ENCODE data around the gene IGLL5. TPM values are rescaled to one million over a fixed set of nuclear protein-coding genes. Genes with fewer than 3 reads are reported as not detected.
A peak's percentile ranks its signal among the peaks of the same experiment; 100 is the strongest.

Gene IGLL5
- total and polyA plus RNA-seq, 4 experiments from 2014 or later, result 0.26 to 3.6 TPM; not detected in 2

- H3K27ac Mint-ChIP-seq, result no peak overlapping the region
- DNase-seq, result no peak
- Histone ChIP-seq H3K27ac (ENCODE audit: low read depth, low read length) (no peak overlapping the region), H3K27me3 (ENCODE audit: insufficient read depth, low read length) (no peaks in the 10 kb centered on the region), H3K4me1 (ENCODE audit: insufficient read depth, low read length) (no peaks in the 10 kb centered on the region), H3K9me3 (ENCODE audit: control insufficient read depth in 1 of 2, low read length in 2 of 2) (no peaks in the 10 kb centered on the region), H3K36me3 (ENCODE audit: insufficient read depth, low read length) (no peaks in the 10 kb centered on the region), H3K4me3 (ENCODE audit: low read length in 2 of 2) (no peak overlapping the region)
- H3K36me3 Mint-ChIP-seq, result no peaks in the 10 kb centered on the region
- intact Hi-C loops (cut with micrococcal nuclease), result no loop called here
- H3K4me3 Mint-ChIP-seq, result no peak overlapping the region
- ChIA-PET POLR2A (ENCODE audit: partially characterized antibody) (no interaction called here), CTCF (ENCODE audit: partially characterized antibody) (no interaction called here)
- peaks cover 18 to 29% of the 10 kb centered on the region in 2 donors for H3K27me3 Mint-ChIP-seq
- no peaks in the 10 kb centered on the region for H3K9me3 Mint-ChIP-seq
- no peaks in the 10 kb centered on the region for H3K4me1 Mint-ChIP-seq
Measured at GRCh38 chr22:22892096-22893052, 4.8 kb downstream of the IGLL5 start.

DNA sequence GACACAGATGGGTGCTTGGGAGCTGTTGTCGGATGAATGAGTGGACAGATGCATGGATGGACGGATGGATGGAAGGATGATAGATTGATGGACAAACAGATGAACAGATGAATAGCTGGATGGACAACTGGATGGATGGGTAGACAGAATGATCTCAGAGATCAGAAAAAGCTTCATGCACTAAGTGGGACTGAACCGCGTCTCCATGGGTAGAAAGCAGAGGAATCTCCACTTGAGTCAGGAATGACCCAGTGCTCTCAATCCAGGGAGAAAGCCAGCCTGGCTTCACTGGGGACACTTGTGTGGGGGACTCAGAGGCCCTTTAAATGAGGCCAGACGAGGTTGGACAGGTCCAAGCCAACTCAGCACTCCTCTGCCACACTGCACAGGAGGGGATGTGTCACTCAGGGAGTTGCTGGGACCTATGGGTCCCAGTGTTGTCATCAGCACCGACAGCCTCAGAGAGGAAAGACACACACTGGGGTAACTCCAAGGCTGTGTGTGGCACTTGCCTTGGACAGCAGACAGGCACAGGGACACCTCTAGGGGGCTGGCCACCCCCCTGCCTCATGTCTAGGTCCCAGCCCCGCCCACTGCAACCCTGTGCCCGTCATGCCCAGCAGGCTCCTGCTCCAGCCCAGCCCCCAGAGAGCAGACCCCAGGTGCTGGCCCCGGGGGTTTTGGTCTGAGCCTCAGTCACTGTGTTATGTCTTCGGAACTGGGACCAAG is 5.6 kb downstream of the IGLL5 start:
- intact Hi-C loops (cut with micrococcal nuclease), result no loop called here
- POLR2A ChIA-PET (ENCODE audit: partially characterized antibody), result no interaction called here
- Mint-ChIP-seq H3K9me3 (no peaks in the 10 kb centered on the region), H3K27ac (no peak overlapping the region), H3K4me3 (no peak overlapping the region), H3K27me3 (peaks cover 18 to 29% of the 10 kb centered on the region in 2 donors), H3K4me1 (no peaks in the 10 kb centered on the region), H3K36me3 (no peaks in the 10 kb centered on the region)
- Histone ChIP-seq H3K36me3 (ENCODE audit: insufficient read depth, low read length) (no peaks in the 10 kb centered on the region), H3K9me3 (ENCODE audit: control insufficient read depth in 1 of 2, low read length in 2 of 2) (no peaks in the 10 kb centered on the region), H3K4me1 (ENCODE audit: insufficient read depth, low read length) (no peaks in the 10 kb centered on the region), H3K27me3 (ENCODE audit: insufficient read depth, low read length) (no peaks in the 10 kb centered on the region), H3K4me3 (ENCODE audit: low read length in 2 of 2) (no peak overlapping the region), H3K27ac (ENCODE audit: low read depth, low read length) (no peak overlapping the region)
- CTCF ChIA-PET (ENCODE audit: partially characterized antibody), result no interaction called here
- no peak for DNase-seq

DNA sequence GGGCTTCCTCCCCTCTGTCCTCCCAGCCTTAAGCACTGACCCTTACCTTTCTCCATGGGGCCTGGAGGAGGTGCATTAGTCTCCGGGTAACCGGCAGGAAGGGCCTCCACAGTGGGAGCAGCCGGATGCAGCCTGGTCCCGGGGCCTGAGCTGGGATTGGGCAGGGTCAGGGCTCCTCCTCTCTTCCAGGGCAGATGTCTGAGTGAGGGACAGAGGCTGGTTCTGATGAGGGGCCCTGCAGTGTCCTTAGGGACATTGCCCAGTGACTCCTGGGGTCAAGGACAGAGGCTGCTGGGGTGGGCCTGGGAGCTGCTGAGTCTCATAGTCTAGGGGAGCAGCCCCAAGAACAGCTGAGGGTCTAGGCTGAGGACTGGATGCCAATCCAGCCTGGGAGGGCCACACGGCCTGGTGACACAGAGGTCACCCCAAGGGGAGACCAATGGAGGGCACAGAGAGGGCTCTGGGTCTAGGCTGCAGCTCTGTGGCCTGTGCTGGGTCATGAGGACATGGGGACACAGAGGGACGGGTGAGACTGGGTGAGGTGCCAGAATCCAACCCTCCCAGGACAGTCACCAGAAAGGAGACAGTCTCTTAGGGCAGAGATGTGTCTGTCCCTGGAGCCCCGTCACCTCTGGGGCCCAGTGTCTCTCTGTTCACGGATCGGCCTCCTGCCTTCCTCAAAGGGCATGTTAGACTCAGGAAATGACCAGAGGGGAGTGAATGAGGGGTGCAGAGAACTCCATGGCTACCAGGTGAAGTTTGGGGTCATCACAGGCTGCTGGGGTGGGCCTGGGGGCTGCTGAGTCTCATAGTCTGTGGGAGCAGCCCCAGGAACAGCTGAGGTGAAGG is 6.5 kb downstream of the IGLL5 start:
- H3K27me3 Mint-ChIP-seq, result peaks cover 11 to 27% of the 10 kb centered on the region in 2 donors
- no peaks in the 10 kb centered on the region for H3K36me3 Mint-ChIP-seq
- no peaks in the 10 kb centered on the region for H3K9me3 Mint-ChIP-seq
- Histone ChIP-seq H3K9me3 (ENCODE audit: control insufficient read depth in 1 of 2, low read length in 2 of 2) (no peaks in the 10 kb centered on the region), H3K4me1 (ENCODE audit: insufficient read depth, low read length) (no peaks in the 10 kb centered on the region), H3K4me3 (ENCODE audit: low read length in 2 of 2) (no peak overlapping the region), H3K36me3 (ENCODE audit: insufficient read depth, low read length) (no peaks in the 10 kb centered on the region), H3K27ac (ENCODE audit: low read depth, low read length) (no peak overlapping the region), H3K27me3 (ENCODE audit: insufficient read depth, low read length) (no peaks in the 10 kb centered on the region)
- H3K4me1 Mint-ChIP-seq, result no peaks in the 10 kb centered on the region
- intact Hi-C loops (cut with micrococcal nuclease), result no loop called here
- POLR2A ChIA-PET (ENCODE audit: partially characterized antibody), result no interaction called here
- CTCF ChIA-PET (ENCODE audit: partially characterized antibody), result interaction anchor here (1.3 kb wide), 1 partner anchor 10 kb away, joined by 3 read pairs; no protein-coding TSS in a partner anchor
- H3K4me3 Mint-ChIP-seq, result no peak overlapping the region
- H3K27ac Mint-ChIP-seq, result no peak overlapping the region
- no peak for DNase-seq

DNA sequence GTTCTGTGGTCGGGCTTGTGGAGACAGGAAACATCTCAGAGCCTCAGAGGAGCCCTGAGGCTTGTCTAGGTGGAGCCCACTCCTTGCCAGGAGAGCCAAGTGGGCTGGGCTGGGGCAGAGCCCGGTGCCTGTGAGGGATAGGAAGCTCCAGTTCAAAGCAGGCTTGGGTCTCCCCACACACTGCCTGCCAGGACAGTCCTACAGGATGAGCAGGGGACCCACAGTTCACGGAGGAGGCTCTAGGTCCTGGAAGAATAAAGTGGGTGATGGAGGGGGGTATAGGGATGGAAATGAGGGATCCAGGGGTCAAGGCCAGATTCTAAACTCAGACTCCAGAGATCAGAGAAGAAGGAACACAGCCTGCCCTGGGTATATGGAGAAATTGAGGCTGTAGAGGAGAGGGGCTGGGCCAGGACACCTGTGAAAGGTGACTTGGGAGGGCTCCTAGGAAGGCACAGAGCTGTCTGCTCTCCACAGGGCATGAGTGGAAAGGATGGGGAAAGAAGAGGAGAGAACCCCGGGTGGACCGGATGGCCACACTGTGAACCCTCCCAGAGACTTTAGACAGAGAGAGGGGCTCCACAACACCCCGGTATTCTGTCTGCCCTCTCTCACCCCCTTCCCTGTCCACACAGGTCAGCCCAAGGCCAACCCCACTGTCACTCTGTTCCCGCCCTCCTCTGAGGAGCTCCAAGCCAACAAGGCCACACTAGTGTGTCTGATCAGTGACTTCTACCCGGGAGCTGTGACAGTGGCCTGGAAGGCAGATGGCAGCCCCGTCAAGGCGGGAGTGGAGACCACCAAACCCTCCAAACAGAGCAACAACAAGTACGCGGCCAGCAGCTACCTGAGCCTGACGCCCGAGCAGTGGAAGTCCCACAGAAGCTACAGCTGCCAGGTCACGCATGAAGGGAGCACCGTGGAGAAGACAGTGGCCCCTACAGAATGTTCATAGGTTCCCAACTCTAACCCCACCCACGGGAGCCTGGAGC is 7.4 kb downstream of the IGLL5 start:
- Histone ChIP-seq H3K9me3 (ENCODE audit: control insufficient read depth in 1 of 2, low read length in 2 of 2) (no peaks in the 10 kb centered on the region), H3K4me1 (ENCODE audit: insufficient read depth, low read length) (no peaks in the 10 kb centered on the region), H3K27ac (ENCODE audit: low read depth, low read length) (no peak overlapping the region), H3K4me3 (ENCODE audit: low read length in 2 of 2) (no peak overlapping the region), H3K27me3 (ENCODE audit: insufficient read depth, low read length) (no peaks in the 10 kb centered on the region), H3K36me3 (ENCODE audit: insufficient read depth, low read length) (no peaks in the 10 kb centered on the region)
- Mint-ChIP-seq H3K27me3 (peaks cover 9 to 27% of the 10 kb centered on the region in 2 donors), H3K27ac (peak overlapping the region in 1 of 7 donors; percentile 73), H3K9me3 (no peaks in the 10 kb centered on the region), H3K36me3 (no peaks in the 10 kb centered on the region), H3K4me3 (no peak overlapping the region), H3K4me1 (no peaks in the 10 kb centered on the region)
- no peak for DNase-seq
- ChIA-PET POLR2A (ENCODE audit: partially characterized antibody) (no interaction called here), CTCF (ENCODE audit: partially characterized antibody) (interaction anchor here (1.3 kb wide), 1 partner anchor 11 kb away, joined by 3 read pairs; no protein-coding TSS in a partner anchor)
- intact Hi-C loops (cut with micrococcal nuclease), result no loop called here

DNA sequence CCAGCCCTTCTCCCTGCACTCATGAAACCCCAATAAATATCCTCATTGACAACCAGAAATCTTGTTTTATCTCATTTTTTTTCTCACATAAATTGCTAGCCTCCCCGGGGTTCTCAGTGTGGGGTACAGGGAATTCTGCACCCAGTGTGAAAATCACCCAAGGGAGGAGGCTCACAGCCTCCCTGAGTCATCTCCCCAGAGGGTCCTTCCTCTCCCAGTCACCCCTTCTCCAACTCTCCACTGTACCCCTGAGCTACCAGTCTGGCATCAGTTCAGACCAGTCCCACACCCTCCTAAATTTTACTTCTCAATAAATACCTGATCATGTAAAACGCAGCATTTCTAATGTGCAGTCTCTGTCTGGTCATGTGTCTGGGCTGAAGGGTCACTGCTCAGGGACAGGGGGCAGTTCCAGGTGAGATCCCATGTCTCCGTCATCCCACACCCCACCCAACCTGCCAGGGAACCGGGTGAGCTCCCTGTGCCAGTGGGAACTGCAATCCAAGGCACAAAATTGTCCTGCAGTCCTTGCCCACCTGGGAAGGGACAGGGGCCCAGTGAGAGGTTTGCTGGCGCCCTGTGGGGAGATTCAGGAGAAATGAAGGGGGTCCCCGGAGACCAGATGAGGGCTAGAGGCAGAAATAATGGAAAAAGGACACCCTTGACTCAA is 8.3 kb downstream of the IGLL5 start:
- intact Hi-C loops (cut with micrococcal nuclease), result no loop called here
- Histone ChIP-seq H3K4me1 (ENCODE audit: insufficient read depth, low read length) (no peaks in the 10 kb centered on the region), H3K27me3 (ENCODE audit: insufficient read depth, low read length) (no peaks in the 10 kb centered on the region), H3K9me3 (ENCODE audit: control insufficient read depth in 1 of 2, low read length in 2 of 2) (no peaks in the 10 kb centered on the region), H3K4me3 (ENCODE audit: low read length in 2 of 2) (no peak overlapping the region), H3K27ac (ENCODE audit: low read depth, low read length) (no peak overlapping the region), H3K36me3 (ENCODE audit: insufficient read depth, low read length) (no peaks in the 10 kb centered on the region)
- Mint-ChIP-seq H3K36me3 (no peaks in the 10 kb centered on the region), H3K9me3 (no peaks in the 10 kb centered on the region), H3K4me1 (no peaks in the 10 kb centered on the region), H3K4me3 (no peak overlapping the region), H3K27ac (no peak overlapping the region), H3K27me3 (peaks cover 9 to 25% of the 10 kb centered on the region in 2 donors)
- ChIA-PET POLR2A (ENCODE audit: partially characterized antibody) (no interaction called here), CTCF (ENCODE audit: partially characterized antibody) (interaction anchor here (1.3 kb wide), 1 partner anchor 12 kb away, joined by 4 read pairs; no protein-coding TSS in a partner anchor)
- no peak for DNase-seq

- Histone ChIP-seq H3K4me3 (ENCODE audit: low read length in 2 of 2) (no peak overlapping the region), H3K27me3 (ENCODE audit: insufficient read depth, low read length) (no peaks in the 10 kb centered on the region), H3K4me1 (ENCODE audit: insufficient read depth, low read length) (no peaks in the 10 kb centered on the region), H3K27ac (ENCODE audit: low read depth, low read length) (no peak overlapping the region), H3K36me3 (ENCODE audit: insufficient read depth, low read length) (no peaks in the 10 kb centered on the region), H3K9me3 (ENCODE audit: control insufficient read depth in 1 of 2, low read length in 2 of 2) (no peaks in the 10 kb centered on the region)
- Mint-ChIP-seq H3K27ac (peak overlapping the region in 1 of 7 donors; percentile 5), H3K4me3 (no peak overlapping the region), H3K9me3 (no peaks in the 10 kb centered on the region), H3K4me1 (no peaks in the 10 kb centered on the region), H3K27me3 (peaks cover 9 to 20% of the 10 kb centered on the region in 2 donors), H3K36me3 (no peaks in the 10 kb centered on the region)
- DNase-seq, result no peak
- intact Hi-C loops (cut with micrococcal nuclease), result no loop called here
- POLR2A ChIA-PET (ENCODE audit: partially characterized antibody), result no interaction called here
- CTCF ChIA-PET (ENCODE audit: partially characterized antibody), result interaction anchor here (1.3 kb wide), 1 partner anchor 12 kb away, joined by 4 read pairs; no protein-coding TSS in a partner anchor
Measured at GRCh38 chr22:22896601-22897000, 9.0 kb downstream of the IGLL5 start.

All from CD4-positive, alpha-beta memory T cell (primary cell).